HepG2 (cell line): Measurements from ENCODE around the gene LAPTM4A. TPM values are rescaled to one million over a fixed set of nuclear protein-coding genes. Genes with fewer than 3 reads are reported as not detected.
A peak's percentile ranks its signal among the peaks of the same experiment; 100 is the strongest.

Source experiments
- ADNP ChIP-seq: sonication (generic); formaldehyde crosslinking; IDR thresholded peaks from 2 replicates; pipeline ENCODE4 v1.4.0; 2020; ENCODE audit warnings: missing genetic modification reagents
- NRL ChIP-seq: sonication (generic); formaldehyde crosslinking; IDR thresholded peaks from 2 replicates; pipeline ENCODE4 v1.5.0; 2020; ENCODE audit warnings: missing genetic modification reagents, mild to moderate bottlenecking, moderate library complexity, borderline replicate concordance
- RXRA ChIP-seq: sonication (generic); formaldehyde crosslinking; IDR thresholded peaks from 2 replicates; pipeline ENCODE4 v1.5.1; 2020; ENCODE audit warnings: missing genetic modification reagents
- ZMYM2 ChIP-seq: sonication (generic); formaldehyde crosslinking; IDR thresholded peaks from 2 replicates; pipeline ENCODE4 v1.8.0; 2022; ENCODE audit warnings: mild to moderate bottlenecking, missing genetic modification reagents
- ZNF367 ChIP-seq: sonication (generic); formaldehyde crosslinking; IDR thresholded peaks from 2 replicates; pipeline ENCODE4 v1.4.0; 2020; ENCODE audit warnings: missing genetic modification reagents, borderline replicate concordance
- ZNF607 ChIP-seq: sonication (generic); formaldehyde crosslinking; IDR thresholded peaks from 2 replicates; pipeline ENCODE4 v1.5.1; 2020; ENCODE audit warnings: missing genetic modification reagents, mild to moderate bottlenecking, borderline replicate concordance
- polyA plus RNA-seq, 8 experiments: library from polyadenylated mRNA; depleted of rRNA in 3 of 8; stranded (reverse) in 7 of 8; unstranded in 1 of 8; fragments of >200 nt; fragmentation: Illumina TruSeq in 4 of 8; extraction: Trizol in 4 of 8; gene quantifications; 2 replicates each; pipeline versions ENCODE4 v1.2.1 to v1.2.3, GENCODE V29; 2011 to 2016; ENCODE audit warnings: low read depth in 4 of 8, missing spikeins in 1 of 8, mixed read lengths in 1 of 8; ENCODE audit not compliant: insufficient read depth in 1 of 8
- total RNA-seq, 5 experiments: library from RNA; depleted of rRNA; stranded (reverse); fragments of >200 nt; fragmentation: Illumina TruSeq; extraction: Trizol; gene quantifications; 2 replicates each; pipeline ENCODE4 v1.2.3, GENCODE V29; 2016; ENCODE audit warnings: low read depth in 1 of 5
- TF ChIP-seq, protein P1 (sequence below): sonication (generic); formaldehyde crosslinking; IDR thresholded peaks from 2 replicates; pipeline ENCODE4 v1.8.1; 2022; ENCODE audit warnings: low read depth, mild to moderate bottlenecking, missing genetic modification reagents
- TF ChIP-seq, protein P2 (sequence below): sonication (generic); formaldehyde crosslinking; IDR thresholded peaks from 2 replicates; pipeline ENCODE4 v1.4.0; 2020; ENCODE audit warnings: mild to moderate bottlenecking, missing genetic modification reagents
- TF ChIP-seq, protein P3 (sequence below): sonication (generic); formaldehyde crosslinking; IDR thresholded peaks from one replicate; pipeline ENCODE4 v1.5.1; 2020; ENCODE audit warnings: mild to moderate bottlenecking, missing genetic modification reagents; ENCODE audit errors: not compliant biosample characterization
- TF ChIP-seq, protein P4 (sequence below): sonication (generic); formaldehyde crosslinking; IDR thresholded peaks from 2 replicates; pipeline ENCODE4 v1.4.0; 2020; ENCODE audit warnings: missing genetic modification reagents

LAPTM4A gene
- total and polyA plus RNA-seq, 2 of the 13 experiments (the other 11 are each of a cell fraction or from before 2014, with no cell fraction given) = 116 to 558 TPM

DNA sequence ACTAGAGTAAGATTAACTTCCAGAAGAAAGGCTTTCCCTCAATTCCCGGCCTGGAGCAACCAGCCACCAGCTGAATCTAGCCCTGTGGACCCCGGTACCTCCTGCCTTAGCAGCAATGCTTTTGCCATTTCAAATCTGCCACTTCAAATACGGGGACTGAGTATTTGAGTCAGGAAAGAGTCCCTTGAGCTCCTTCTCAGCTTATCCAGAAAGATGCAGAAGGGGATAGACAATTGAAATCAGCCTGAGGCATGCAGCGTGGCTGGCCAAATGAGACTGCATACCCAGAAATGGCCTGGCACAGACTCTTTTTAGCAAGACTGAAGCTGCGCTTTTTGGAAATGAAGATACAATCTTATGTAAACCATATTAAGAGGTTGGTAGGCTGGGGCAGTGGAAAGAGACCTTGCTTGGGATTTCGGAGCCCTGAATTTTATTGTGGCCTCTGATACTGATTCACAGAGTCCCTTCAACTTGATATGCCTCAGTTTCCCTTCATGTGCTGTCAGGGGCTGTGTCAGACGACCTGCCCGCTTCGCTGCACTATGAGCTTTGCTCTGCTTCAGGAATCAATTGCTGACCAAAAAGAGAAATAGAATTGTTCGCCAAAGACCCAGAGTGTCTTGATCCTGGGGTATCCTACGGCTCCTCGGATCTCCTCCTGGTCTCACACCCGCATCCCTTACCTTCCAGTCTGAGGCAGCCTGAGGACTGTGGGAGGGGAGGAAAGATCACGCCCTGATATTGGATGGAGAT lies 40.0 kb downstream of the LAPTM4A start (continued):
- TF ChIP-seq, protein P1, sequence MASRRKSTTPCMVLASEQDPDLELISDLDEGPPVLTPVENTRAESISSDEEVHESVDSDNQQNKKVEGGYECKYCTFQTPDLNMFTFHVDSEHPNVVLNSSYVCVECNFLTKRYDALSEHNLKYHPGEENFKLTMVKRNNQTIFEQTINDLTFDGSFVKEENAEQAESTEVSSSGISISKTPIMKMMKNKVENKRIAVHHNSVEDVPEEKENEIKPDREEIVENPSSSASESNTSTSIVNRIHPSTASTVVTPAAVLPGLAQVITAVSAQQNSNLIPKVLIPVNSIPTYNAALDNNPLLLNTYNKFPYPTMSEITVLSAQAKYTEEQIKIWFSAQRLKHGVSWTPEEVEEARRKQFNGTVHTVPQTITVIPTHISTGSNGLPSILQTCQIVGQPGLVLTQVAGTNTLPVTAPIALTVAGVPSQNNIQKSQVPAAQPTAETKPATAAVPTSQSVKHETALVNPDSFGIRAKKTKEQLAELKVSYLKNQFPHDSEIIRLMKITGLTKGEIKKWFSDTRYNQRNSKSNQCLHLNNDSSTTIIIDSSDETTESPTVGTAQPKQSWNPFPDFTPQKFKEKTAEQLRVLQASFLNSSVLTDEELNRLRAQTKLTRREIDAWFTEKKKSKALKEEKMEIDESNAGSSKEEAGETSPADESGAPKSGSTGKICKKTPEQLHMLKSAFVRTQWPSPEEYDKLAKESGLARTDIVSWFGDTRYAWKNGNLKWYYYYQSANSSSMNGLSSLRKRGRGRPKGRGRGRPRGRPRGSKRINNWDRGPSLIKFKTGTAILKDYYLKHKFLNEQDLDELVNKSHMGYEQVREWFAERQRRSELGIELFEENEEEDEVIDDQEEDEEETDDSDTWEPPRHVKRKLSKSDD (CRISPR knock-in tag) = no peak
- TF ChIP-seq ZNF367 (CRISPR knock-in tag) (no peak), NRL (CRISPR knock-in tag) (peak; percentile 18; the same call in 1 of the 2 replicates), ADNP (CRISPR knock-in tag) (no peak), ZNF607 (CRISPR knock-in tag) (no peak), RXRA (CRISPR knock-in tag) (no peak), ZMYM2 (no peak)
- TF ChIP-seq, protein P2, sequence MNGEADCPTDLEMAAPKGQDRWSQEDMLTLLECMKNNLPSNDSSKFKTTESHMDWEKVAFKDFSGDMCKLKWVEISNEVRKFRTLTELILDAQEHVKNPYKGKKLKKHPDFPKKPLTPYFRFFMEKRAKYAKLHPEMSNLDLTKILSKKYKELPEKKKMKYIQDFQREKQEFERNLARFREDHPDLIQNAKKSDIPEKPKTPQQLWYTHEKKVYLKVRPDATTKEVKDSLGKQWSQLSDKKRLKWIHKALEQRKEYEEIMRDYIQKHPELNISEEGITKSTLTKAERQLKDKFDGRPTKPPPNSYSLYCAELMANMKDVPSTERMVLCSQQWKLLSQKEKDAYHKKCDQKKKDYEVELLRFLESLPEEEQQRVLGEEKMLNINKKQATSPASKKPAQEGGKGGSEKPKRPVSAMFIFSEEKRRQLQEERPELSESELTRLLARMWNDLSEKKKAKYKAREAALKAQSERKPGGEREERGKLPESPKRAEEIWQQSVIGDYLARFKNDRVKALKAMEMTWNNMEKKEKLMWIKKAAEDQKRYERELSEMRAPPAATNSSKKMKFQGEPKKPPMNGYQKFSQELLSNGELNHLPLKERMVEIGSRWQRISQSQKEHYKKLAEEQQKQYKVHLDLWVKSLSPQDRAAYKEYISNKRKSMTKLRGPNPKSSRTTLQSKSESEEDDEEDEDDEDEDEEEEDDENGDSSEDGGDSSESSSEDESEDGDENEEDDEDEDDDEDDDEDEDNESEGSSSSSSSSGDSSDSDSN = no peak
- TF ChIP-seq, protein P3, sequence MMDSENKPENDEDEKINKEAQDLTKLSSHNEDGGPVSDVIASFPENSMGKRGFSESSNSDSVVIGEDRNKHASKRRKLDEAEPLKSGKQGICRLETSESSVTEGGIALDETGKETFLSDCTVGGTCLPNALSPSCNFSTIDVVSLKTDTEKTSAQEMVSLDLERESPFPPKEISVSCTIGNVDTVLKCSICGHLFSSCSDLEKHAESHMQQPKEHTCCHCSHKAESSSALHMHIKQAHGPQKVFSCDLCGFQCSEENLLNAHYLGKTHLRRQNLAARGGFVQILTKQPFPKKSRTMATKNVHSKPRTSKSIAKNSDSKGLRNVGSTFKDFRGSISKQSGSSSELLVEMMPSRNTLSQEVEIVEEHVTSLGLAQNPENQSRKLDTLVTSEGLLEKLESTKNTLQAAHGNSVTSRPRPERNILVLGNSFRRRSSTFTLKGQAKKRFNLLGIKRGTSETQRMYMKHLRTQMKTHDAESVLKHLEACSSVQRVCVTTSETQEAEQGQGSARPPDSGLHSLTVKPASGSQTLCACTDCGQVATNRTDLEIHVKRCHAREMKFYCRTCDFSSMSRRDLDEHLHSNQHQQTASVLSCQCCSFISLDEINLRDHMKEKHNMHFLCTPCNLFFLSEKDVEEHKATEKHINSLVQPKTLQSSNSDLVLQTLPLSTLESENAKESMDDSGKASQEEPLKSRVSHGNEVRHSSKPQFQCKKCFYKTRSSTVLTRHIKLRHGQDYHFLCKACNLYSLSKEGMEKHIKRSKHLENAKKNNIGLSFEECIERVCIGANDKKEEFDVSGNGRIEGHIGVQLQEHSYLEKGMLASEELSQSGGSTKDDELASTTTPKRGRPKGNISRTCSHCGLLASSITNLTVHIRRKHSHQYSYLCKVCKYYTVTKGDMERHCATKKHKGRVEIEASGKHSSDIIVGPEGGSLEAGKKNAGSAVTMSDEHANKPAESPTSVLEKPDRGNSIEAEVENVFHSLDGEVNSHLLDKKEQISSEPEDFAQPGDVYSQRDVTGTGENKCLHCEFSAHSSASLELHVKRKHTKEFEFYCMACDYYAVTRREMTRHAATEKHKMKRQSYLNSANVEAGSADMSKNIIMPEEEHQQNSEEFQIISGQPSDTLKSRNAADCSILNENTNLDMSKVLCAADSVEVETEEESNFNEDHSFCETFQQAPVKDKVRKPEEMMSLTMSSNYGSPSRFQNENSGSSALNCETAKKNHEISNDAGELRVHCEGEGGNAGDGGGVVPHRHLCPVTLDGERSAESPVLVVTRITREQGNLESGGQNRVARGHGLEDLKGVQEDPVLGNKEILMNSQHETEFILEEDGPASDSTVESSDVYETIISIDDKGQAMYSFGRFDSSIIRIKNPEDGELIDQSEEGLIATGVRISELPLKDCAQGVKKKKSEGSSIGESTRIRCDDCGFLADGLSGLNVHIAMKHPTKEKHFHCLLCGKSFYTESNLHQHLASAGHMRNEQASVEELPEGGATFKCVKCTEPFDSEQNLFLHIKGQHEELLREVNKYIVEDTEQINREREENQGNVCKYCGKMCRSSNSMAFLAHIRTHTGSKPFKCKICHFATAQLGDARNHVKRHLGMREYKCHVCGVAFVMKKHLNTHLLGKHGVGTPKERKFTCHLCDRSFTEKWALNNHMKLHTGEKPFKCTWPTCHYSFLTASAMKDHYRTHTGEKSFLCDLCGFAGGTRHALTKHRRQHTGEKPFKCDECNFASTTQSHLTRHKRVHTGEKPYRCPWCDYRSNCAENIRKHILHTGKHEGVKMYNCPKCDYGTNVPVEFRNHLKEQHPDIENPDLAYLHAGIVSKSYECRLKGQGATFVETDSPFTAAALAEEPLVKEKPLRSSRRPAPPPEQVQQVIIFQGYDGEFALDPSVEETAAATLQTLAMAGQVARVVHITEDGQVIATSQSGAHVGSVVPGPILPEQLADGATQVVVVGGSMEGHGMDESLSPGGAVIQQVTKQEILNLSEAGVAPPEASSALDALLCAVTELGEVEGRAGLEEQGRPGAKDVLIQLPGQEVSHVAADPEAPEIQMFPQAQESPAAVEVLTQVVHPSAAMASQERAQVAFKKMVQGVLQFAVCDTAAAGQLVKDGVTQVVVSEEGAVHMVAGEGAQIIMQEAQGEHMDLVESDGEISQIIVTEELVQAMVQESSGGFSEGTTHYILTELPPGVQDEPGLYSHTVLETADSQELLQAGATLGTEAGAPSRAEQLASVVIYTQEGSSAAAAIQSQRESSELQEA = no peak
- TF ChIP-seq, protein P4, sequence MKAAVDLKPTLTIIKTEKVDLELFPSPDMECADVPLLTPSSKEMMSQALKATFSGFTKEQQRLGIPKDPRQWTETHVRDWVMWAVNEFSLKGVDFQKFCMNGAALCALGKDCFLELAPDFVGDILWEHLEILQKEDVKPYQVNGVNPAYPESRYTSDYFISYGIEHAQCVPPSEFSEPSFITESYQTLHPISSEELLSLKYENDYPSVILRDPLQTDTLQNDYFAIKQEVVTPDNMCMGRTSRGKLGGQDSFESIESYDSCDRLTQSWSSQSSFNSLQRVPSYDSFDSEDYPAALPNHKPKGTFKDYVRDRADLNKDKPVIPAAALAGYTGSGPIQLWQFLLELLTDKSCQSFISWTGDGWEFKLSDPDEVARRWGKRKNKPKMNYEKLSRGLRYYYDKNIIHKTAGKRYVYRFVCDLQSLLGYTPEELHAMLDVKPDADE = no peak
- TF ChIP-seq, all 625 proteins: peak for 20
